Measurements from ENCODE around the gene MARK2. TPM values are rescaled to one million over a fixed set of nuclear protein-coding genes. Genes with fewer than 3 reads are reported as not detected.

Gene MARK2
- total and polyA plus RNA-seq, 11 donors: 17.0 to 53.5 (median 37.5) TPM

DNA sequence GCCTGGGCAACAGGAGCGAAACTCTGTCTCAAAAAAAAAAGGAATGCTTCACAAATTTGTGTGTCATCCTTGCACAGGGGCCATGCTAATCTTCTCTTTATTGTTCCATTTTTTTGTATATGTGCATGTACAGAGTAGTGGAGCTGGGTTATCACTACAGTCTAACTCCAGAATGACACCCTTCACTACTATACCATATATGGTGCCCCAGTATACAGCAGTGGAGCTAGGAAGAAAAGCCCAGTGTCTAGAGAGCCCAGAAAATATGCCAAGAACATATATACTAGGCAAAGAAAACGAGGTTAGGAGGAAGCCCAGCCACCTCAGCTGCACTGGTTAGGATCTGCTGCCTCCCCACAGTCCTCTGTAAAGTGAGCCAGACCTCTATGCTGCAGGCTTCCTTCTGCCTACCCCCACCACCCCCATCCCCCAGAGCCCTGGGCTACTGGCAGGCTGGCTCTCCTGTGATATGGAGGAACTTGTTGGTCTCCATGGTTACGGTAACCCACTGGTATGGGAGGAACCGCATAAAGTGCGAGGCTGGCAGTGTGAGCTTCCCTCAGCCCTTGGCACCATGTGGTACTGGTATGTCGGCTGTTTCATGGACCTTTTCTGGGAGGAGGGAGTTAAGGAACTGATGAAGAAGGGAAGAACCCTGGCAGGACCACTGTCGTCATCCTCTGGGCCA lies 43.8 kb downstream of the MARK2 start:
- intact Hi-C loops (cut with DNase I): no loop called here
- no peaks in the 10 kb centered on the region for H3K27me3 ChIP-seq
- H3K4me1 ChIP-seq: peaks cover 8 to 75% (median 43%) of the 10 kb centered on the region in 12 donors
- 72 to 83% (median 77%) methylated on average over 6 to 7 of the region's 7 CpGs for WGBS, 4 donors
- H3K9me3 ChIP-seq: no peaks in the 10 kb centered on the region
- H3K27ac ChIP-seq: peak overlapping the region in 1 of 12 donors; percentile 3
- TF ChIP-seq, protein P1, sequence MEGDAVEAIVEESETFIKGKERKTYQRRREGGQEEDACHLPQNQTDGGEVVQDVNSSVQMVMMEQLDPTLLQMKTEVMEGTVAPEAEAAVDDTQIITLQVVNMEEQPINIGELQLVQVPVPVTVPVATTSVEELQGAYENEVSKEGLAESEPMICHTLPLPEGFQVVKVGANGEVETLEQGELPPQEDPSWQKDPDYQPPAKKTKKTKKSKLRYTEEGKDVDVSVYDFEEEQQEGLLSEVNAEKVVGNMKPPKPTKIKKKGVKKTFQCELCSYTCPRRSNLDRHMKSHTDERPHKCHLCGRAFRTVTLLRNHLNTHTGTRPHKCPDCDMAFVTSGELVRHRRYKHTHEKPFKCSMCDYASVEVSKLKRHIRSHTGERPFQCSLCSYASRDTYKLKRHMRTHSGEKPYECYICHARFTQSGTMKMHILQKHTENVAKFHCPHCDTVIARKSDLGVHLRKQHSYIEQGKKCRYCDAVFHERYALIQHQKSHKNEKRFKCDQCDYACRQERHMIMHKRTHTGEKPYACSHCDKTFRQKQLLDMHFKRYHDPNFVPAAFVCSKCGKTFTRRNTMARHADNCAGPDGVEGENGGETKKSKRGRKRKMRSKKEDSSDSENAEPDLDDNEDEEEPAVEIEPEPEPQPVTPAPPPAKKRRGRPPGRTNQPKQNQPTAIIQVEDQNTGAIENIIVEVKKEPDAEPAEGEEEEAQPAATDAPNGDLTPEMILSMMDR (IDR thresholded peaks at IDR 0.05): no peak
- TF ChIP-seq POLR2A (IDR thresholded peaks at IDR 0.05): no peak
- H3K36me3 ChIP-seq: peaks cover 0 to 16% (median 0%) of the 10 kb centered on the region in 9 donors
- peak in 4 of 5 donors; percentile 32 to 45 (median 40) for DNase-seq
- H3K4me3 ChIP-seq: no peak overlapping the region
- peak; percentile 26 to 79 (median 55) for ATAC-seq

DNA sequence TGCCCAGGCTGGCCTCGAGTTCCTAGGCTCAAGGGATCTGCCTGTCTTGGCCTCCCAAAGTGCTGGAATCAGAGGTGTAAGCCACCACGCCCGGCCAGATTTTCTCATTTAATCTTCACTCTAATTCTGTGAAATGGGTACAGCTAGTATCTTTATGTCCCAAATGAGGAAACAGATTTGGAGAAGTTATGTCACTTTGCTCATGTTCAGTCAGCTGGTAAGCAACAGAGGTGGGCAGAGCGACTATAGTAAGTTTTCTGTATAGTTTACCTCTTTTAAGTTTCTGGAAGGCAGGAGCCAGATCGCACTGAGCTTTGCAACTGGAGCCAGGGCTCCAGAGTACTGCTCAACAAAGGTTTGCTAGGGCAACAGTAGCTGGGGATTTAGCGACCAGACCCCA lies 44.9 kb downstream of the MARK2 start:
- Histone ChIP-seq H3K9me3 (no peaks in the 10 kb centered on the region), H3K27ac (no peak overlapping the region), H3K36me3 (peaks cover 0 to 12% (median 0%) of the 10 kb centered on the region in 9 donors), H3K27me3 (no peaks in the 10 kb centered on the region), H3K4me3 (no peak overlapping the region), H3K4me1 (peaks cover 16 to 78% (median 50%) of the 10 kb centered on the region in 12 donors)
- ATAC-seq: no peak
- WGBS, 4 donors: 89 to 93% (median 91%) methylated on average over 6 of the region's 6 CpGs
- DNase-seq: no peak
- intact Hi-C loops (cut with DNase I): no loop called here
- no peak for TF ChIP-seq POLR2A (IDR thresholded peaks at IDR 0.05)
- TF ChIP-seq, protein P1 (IDR thresholded peaks at IDR 0.05): no peak

DNA sequence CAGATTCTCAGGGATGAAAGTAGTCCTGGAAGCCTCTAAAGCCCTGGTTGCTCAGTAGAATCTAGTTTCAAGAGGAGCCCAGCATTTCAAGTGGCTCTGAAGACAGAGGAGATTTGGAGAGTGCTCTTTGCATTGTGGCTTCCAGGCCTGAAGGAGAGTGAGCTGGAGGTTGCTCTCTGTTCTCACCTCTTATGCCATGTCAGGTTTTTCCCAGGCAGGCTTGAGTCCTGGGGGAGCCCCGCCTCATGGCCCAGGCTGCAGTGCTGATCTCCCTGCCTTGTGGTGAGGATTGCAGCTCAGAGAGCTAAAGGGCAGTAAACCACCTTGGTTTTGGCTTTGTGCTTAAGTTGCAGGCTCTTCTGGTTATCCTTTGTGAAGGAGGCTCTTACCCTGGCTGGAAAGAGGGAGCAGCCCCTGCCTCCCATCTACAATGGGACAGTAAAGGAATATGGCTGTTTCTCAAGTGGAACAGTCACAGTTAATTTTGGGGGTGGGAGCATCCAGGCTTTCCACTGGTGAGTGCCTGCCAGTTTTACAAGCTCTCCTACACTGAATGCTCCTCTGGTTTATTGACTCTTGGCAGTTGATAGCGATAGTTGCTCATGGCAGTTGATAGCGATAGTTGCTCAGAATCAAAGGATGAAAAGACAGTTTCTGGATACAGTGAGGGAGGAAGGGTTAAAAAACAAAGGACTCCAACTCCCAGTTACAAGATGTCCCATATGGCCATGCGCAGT lies 45.5 kb downstream of the MARK2 start:
- H3K9me3 ChIP-seq: no peaks in the 10 kb centered on the region
- no peak for TF ChIP-seq POLR2A (IDR thresholded peaks at IDR 0.05)
- TF ChIP-seq, protein P1 (IDR thresholded peaks at IDR 0.05): no peak
- peaks cover 0 to 6% (median 0%) of the 10 kb centered on the region in 9 donors for H3K36me3 ChIP-seq
- no peak overlapping the region for H3K4me3 ChIP-seq
- H3K27me3 ChIP-seq: no peaks in the 10 kb centered on the region
- ATAC-seq: no peak
- intact Hi-C loops (cut with DNase I): no loop called here
- DNase-seq: no peak
- peaks cover 16 to 79% (median 52%) of the 10 kb centered on the region in 12 donors for H3K4me1 ChIP-seq
- 80 to 88% (median 87%) methylated on average over 4 of the region's 4 CpGs for WGBS, 4 donors
- no peak overlapping the region for H3K27ac ChIP-seq

DNA sequence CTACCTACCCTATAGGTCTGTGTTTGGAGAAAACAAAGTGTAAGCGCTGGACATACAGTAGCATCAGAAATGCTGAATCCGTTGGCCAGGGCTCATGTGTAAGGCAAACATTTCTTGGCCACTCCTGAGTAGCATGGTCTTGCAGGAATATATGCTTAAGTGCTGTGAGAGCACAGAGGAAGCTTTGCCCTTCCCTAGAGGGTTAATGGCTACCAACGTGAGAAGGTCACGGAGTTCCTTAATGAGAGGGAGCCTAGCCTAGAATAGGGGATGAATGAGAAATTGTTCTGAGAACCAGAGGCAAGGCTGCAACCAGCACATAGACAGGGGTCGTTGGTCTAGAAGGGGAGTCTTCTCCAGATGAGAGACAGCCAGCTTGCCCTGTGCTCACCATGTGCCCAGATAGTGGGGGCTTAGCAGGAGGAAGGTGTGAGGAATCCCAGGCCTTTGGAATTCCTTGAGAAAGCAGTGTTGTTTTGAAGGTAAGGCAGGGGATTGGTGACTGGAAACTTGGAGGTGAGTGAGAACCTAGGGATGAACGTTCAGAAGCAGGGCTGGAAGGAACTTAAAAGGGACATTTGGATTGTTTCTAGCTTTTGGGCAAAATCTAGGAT lies 48.6 kb downstream of the MARK2 start:
- intact Hi-C loops (cut with DNase I): no loop called here
- TF ChIP-seq POLR2A (IDR thresholded peaks at IDR 0.05): no peak
- TF ChIP-seq, protein P1 (IDR thresholded peaks at IDR 0.05): no peak
- Histone ChIP-seq H3K27ac (peak overlapping the region; percentile 28 to 85 (median 66)), H3K9me3 (no peaks in the 10 kb centered on the region), H3K27me3 (no peaks in the 10 kb centered on the region), H3K36me3 (peaks cover 0 to 10% (median 0%) of the 10 kb centered on the region in 9 donors), H3K4me1 (peaks cover 16 to 86% (median 43%) of the 10 kb centered on the region in 12 donors), H3K4me3 (peak overlapping the region in 2 of 12 donors; percentile 46 to 55)
- DNase-seq: no peak
- 35 to 45% (median 40%) methylated on average over 6 of the region's 6 CpGs for WGBS, 4 donors
- no peak for ATAC-seq

Data from heart left ventricle (tissue), 16 donors.